IMR-90 (cell line): ENCODE data around the gene TOGARAM2. TPM values are rescaled to one million over a fixed set of nuclear protein-coding genes. Genes with fewer than 3 reads are reported as not detected.

Experiments
- ATAC-seq: fragments of 200-7000 bp; cut with Tn5 transposase; 2 replicates; pipeline ENCODE4 v1.9.1; 2020; ENCODE audit warnings: low read depth, mild to moderate bottlenecking, moderate library complexity
- BruUV-seq: library from RNA; stranded (reverse); fragments of 400-500 nt; replicated peaks from 2 replicates; lab custom pipeline; 2021; lab: Mats Ljungman, UMichigan
- CTCF ChIA-PET: fragments of 300-600 bp; formaldehyde crosslinking; extraction: SDS; loops from one replicate; lab custom pipeline; 2021; ENCODE audit warnings: antibody characterized with exemption; lab: Yijun Ruan, JAX
- POLR2A ChIA-PET: fragments of 300-600 bp; sonication (Branson Sonifier 250); formaldehyde crosslinking; loops from one replicate; lab custom pipeline; 2022; ENCODE audit warnings: antibody characterized with exemption; ENCODE audit not compliant: unreplicated experiment; lab: Charles Lee
- DNase-seq: peaks from one replicate; pipeline ENCODE4 v3.0.0; 2013
- H2AFZ ChIP-seq: replicated peaks from 2 replicates; pipeline ENCODE3; 2013; ENCODE audit warnings: low read length, mild to moderate bottlenecking; ENCODE audit not compliant: poor library complexity
- H2AK5ac ChIP-seq: 2 replicates; pipeline ENCODE4 v1.6.1; 2013; ENCODE audit warnings: low read depth, low read length, inconsistent platforms
- H2AK9ac ChIP-seq: replicated peaks from 2 replicates; pipeline ENCODE3; 2013; ENCODE audit warnings: mild to moderate bottlenecking, low read depth, low read length, moderate library complexity; ENCODE audit not compliant: poor library complexity
- H2BK120ac ChIP-seq: 2 replicates; pipeline ENCODE4 v1.6.1; 2013; ENCODE audit warnings: low read depth, low read length, inconsistent platforms
- H2BK15ac ChIP-seq: 3 replicates; pipeline ENCODE4 v1.6.1; 2013; ENCODE audit warnings: low read depth, low read length, inconsistent platforms
- H2BK20ac ChIP-seq: 2 replicates; pipeline ENCODE4 v1.6.1; 2013; ENCODE audit warnings: low read depth, mild to moderate bottlenecking, inconsistent platforms, low read length, moderate library complexity
- H2BK5ac ChIP-seq: 2 replicates; pipeline ENCODE4 v1.6.1; 2013; ENCODE audit warnings: mild to moderate bottlenecking, low read depth, low read length, inconsistent platforms; ENCODE audit not compliant: poor library complexity, severe bottlenecking
- H3K14ac ChIP-seq: replicated peaks from 2 replicates; pipeline ENCODE4 v1.6.1; 2013; ENCODE audit warnings: low read depth, low read length, inconsistent platforms
- H3K18ac ChIP-seq: 2 replicates; pipeline ENCODE4 v1.6.1; 2013; ENCODE audit warnings: low read depth, low read length, control low read depth
- H3K23ac ChIP-seq: 2 replicates; pipeline ENCODE4 v1.6.1; 2013; ENCODE audit warnings: low read depth, low read length, inconsistent platforms
- H3K27ac ChIP-seq: 2 replicates; pipeline ENCODE4 v1.5.1; 2013; ENCODE audit warnings: mild to moderate bottlenecking, control low read depth, low read length; ENCODE audit not compliant: insufficient read depth
- H3K27me3 ChIP-seq: 2 replicates; pipeline ENCODE4 v1.6.1; 2013; ENCODE audit warnings: low read length; ENCODE audit not compliant: control insufficient read depth, insufficient read depth
- H3K36me3 ChIP-seq: 2 replicates; pipeline ENCODE4 v1.6.1; 2013; ENCODE audit warnings: low read length, mixed read lengths; ENCODE audit not compliant: control insufficient read depth, insufficient read depth
- H3K4ac ChIP-seq: 2 replicates; pipeline ENCODE4 v1.6.1; 2013; ENCODE audit warnings: low read depth, low read length, inconsistent platforms
- H3K4me1 ChIP-seq: 2 replicates; pipeline ENCODE4 v1.6.1; 2013; ENCODE audit warnings: low read length, mixed read lengths; ENCODE audit not compliant: control insufficient read depth, insufficient read depth
- H3K4me2 ChIP-seq: 2 replicates; pipeline ENCODE4 v1.6.1; 2013; ENCODE audit warnings: low read depth, mild to moderate bottlenecking, control low read depth, low read length, moderate library complexity
- H3K4me3 ChIP-seq: 2 replicates; pipeline ENCODE4 v1.5.1; 2013; ENCODE audit warnings: low read depth, mild to moderate bottlenecking, control low read depth, low read length, moderate library complexity; ENCODE audit not compliant: insufficient read depth
- H3K56ac ChIP-seq: 2 replicates; pipeline ENCODE4 v1.6.1; 2013; ENCODE audit warnings: low read length, inconsistent platforms; ENCODE audit not compliant: insufficient read depth; ENCODE audit errors: extremely low read depth
- H3K79me1 ChIP-seq, 2 experiments: 2 replicates each; pipeline ENCODE4 v1.6.1; 2013; ENCODE audit warnings: low read length in 2 of 2, inconsistent platforms in 1 of 2, low read depth in 1 of 2
- H3K9ac ChIP-seq: 2 replicates; pipeline ENCODE4 v1.6.1; 2013; ENCODE audit warnings: low read depth, low read length, control low read depth
- H3K9me1 ChIP-seq: 2 replicates; pipeline ENCODE4 v1.6.1; 2013; ENCODE audit warnings: low read length, inconsistent platforms; ENCODE audit not compliant: insufficient read depth
- H3K9me3 ChIP-seq: 2 replicates; pipeline ENCODE4 v1.6.1; 2013; ENCODE audit warnings: low read length; ENCODE audit not compliant: control insufficient read depth, insufficient read depth
- H4K20me1 ChIP-seq: 2 replicates; pipeline ENCODE4 v1.6.1; 2013; ENCODE audit warnings: low read length, inconsistent platforms; ENCODE audit not compliant: insufficient read depth
- H4K5ac ChIP-seq: 2 replicates; pipeline ENCODE4 v1.6.1; 2013; ENCODE audit warnings: mild to moderate bottlenecking, low read depth, low read length, control low read depth
- H4K8ac ChIP-seq, 2 experiments: 2 replicates each; pipeline ENCODE4 v1.6.1; 2013; ENCODE audit warnings: low read depth in 2 of 2, low read length in 2 of 2, control low read depth in 1 of 2, inconsistent platforms in 1 of 2
- H4K91ac ChIP-seq: 2 replicates; pipeline ENCODE4 v1.6.1; 2013; ENCODE audit warnings: low read depth, low read length, inconsistent platforms; ENCODE audit not compliant: insufficient read depth
- BHLHE40 ChIP-seq: fragments of 150-350 bp; IDR thresholded peaks from 2 replicates; pipeline ENCODE4 v1.6.1; 2016; ENCODE audit warnings: mild to moderate bottlenecking, low read depth, low read length
- CEBPB ChIP-seq: IDR thresholded peaks from 2 replicates; pipeline ENCODE4 v1.6.1; 2012; ENCODE audit warnings: low read depth, low read length, improper control_type of control experiment
- CHD1 ChIP-seq: IDR thresholded peaks from 2 replicates; pipeline ENCODE4 v1.6.1; 2012; ENCODE audit warnings: low read depth, low read length, improper control_type of control experiment
- CTCF ChIP-seq: conservative IDR thresholded peaks from 2 replicates; pipeline ENCODE4 v1.5.1; 2012; ENCODE audit warnings: mild to moderate bottlenecking, low read depth, low read length, improper control_type of control experiment
- ELK1 ChIP-seq: fragments of 150-350 bp; IDR thresholded peaks from 2 replicates; pipeline ENCODE4 v1.6.1; 2016; ENCODE audit warnings: low read depth, mild to moderate bottlenecking, low read length, moderate library complexity, borderline replicate concordance
- FOS ChIP-seq: fragments of 150-350 bp; IDR thresholded peaks from 2 replicates; pipeline ENCODE4 v1.6.1; 2016; ENCODE audit warnings: low read depth, low read length
- MAFK ChIP-seq: IDR thresholded peaks from 2 replicates; pipeline ENCODE4 v1.6.1; 2012; ENCODE audit warnings: low read depth, low read length, improper control_type of control experiment
- MAZ ChIP-seq: IDR thresholded peaks from 2 replicates; pipeline ENCODE4 v1.6.1; 2012; ENCODE audit warnings: low read depth, mild to moderate bottlenecking, low read length, improper control_type of control experiment, moderate library complexity, borderline replicate concordance
- MXI1 ChIP-seq: IDR thresholded peaks from 2 replicates; pipeline ENCODE4 v1.6.1; 2012; ENCODE audit warnings: low read depth, mild to moderate bottlenecking, low read length, moderate library complexity, borderline replicate concordance
- NFE2L2 ChIP-seq: fragments of 150-350 bp; IDR thresholded peaks from 2 replicates; pipeline ENCODE4 v1.6.1; 2016; ENCODE audit warnings: low read depth, mild to moderate bottlenecking, low read length
- POLR2A ChIP-seq: IDR thresholded peaks from 2 replicates; pipeline ENCODE4 v1.6.1; 2012; ENCODE audit warnings: mild to moderate bottlenecking, low read depth, low read length
- RAD21 ChIP-seq: IDR thresholded peaks from 2 replicates; pipeline ENCODE4 v1.6.1; 2012; ENCODE audit warnings: low read length, improper control_type of control experiment
- RCOR1 ChIP-seq: IDR thresholded peaks from 2 replicates; pipeline ENCODE4 v1.6.1; 2012; ENCODE audit warnings: mild to moderate bottlenecking, low read length, improper control_type of control experiment; ENCODE audit not compliant: insufficient replicate concordance
- RFX5 ChIP-seq: IDR thresholded peaks from 2 replicates; pipeline ENCODE4 v1.8.0; 2012; ENCODE audit warnings: low read depth, mild to moderate bottlenecking, low read length, moderate library complexity
- SMC3 ChIP-seq: fragments of 150-350 bp; IDR thresholded peaks from 2 replicates; pipeline ENCODE4 v1.6.1; 2016; ENCODE audit warnings: low read depth, mild to moderate bottlenecking, antibody characterized with exemption, low read length, moderate library complexity
- USF2 ChIP-seq: fragments of 150-350 bp; IDR thresholded peaks from 2 replicates; pipeline ENCODE4 v1.6.1; 2017; ENCODE audit warnings: mild to moderate bottlenecking, antibody characterized with exemption, low read length, low read depth
- WGBS, 2 experiments: methylation state at CpG; one replicate each; pipeline versions ENCODE4 v1.1.5 to v1.1.7; 2013; ENCODE audit warnings: missing lambda C conversion rate in 2 of 2; ENCODE audit not compliant: insufficient read length in 1 of 2; ENCODE audit errors: extremely low coverage in 2 of 2; 5-methylcytosine and 5-hydroxymethylcytosine counted together
- dilution Hi-C: fragments of 300-500 bp; cut with HindIII; formaldehyde crosslinking; loops from one replicate; pipeline ENCODE4 v1.14.3; 2018; ENCODE audit warnings: low sequenced_read_pairs; ENCODE audit not compliant: unreplicated experiment
- in situ Hi-C: fragments of 300-500 bp; cut with MboI; formaldehyde crosslinking; loops from 3 replicates; pipeline ENCODE4 v1.14.3; 2019; ENCODE audit warnings: low sequenced_read_pairs, inconsistent platforms, mixed read lengths
- intact Hi-C: fragments of 100-400 bp; cut with micrococcal nuclease; formaldehyde crosslinking; loops from 2 replicates; pipeline ENCODE4 v1.10.0; 2022
- polyA plus RNA-seq, 3 experiments: library from polyadenylated mRNA; depleted of rRNA; stranded (reverse); fragments of >200 nt; gene quantifications; 2 replicates each; pipeline ENCODE4 v1.2.3, GENCODE V29; 2012; ENCODE audit warnings: low replicate concordance in 1 of 3
- total RNA-seq: library from RNA; depleted of rRNA; stranded (reverse); fragments of >200 nt; gene quantifications from 2 replicates; pipeline ENCODE4 v1.2.3, GENCODE V29; 2012

TOGARAM2 gene
- total and polyA plus RNA-seq, 2 of the 4 experiments (the other 2 are of a cell fraction), result under 0.01 to 0.38 TPM

- DNase-seq (no peak), ATAC-seq (no peak)
- Histone ChIP-seq H2BK120ac (no peak overlapping the region), H3K27ac (no peak overlapping the region), H4K20me1 (no peaks in the 10 kb centered on the region), H4K91ac (no peak overlapping the region), H3K4ac (no peak overlapping the region), H2AK9ac (no peak overlapping the region), H3K9me3 (no peaks in the 10 kb centered on the region), H3K23ac (no peak overlapping the region), H3K9ac (no peak overlapping the region), H2BK5ac (no peak overlapping the region), H3K4me2 (no peak overlapping the region), H2AFZ (no peak overlapping the region), H3K4me1 (peaks cover 7% of the 10 kb centered on the region; the same call in 1 of the 2 replicates), H2BK20ac (no peak overlapping the region), H2BK15ac (no peak overlapping the region), H3K79me1 (no peaks in the 10 kb centered on the region), H4K5ac (no peak overlapping the region), H3K56ac (no peak overlapping the region), H3K4me3 (no peak overlapping the region), H3K27me3 (peaks cover 14% of the 10 kb centered on the region), H3K36me3 (no peaks in the 10 kb centered on the region), H3K14ac (no peak overlapping the region), H2AK5ac (no peak overlapping the region), H3K9me1 (no peaks in the 10 kb centered on the region), H3K18ac (no peak overlapping the region), H4K8ac (no peak overlapping the region)
- ChIA-PET POLR2A (no interaction called here), CTCF (no interaction called here)
- TF ChIP-seq SMC3 (no peak), FOS (no peak), MAFK (no peak), USF2 (no peak), MXI1 (no peak), POLR2A (no peak), CHD1 (no peak), MAZ (no peak), RCOR1 (no peak), CTCF (no peak), RFX5 (no peak), NFE2L2 (no peak), ELK1 (no peak), BHLHE40 (no peak), RAD21 (no peak), CEBPB (no peak)
- WGBS, 2 experiments, result no CpG with 5 or more reads among the region's 3 CpGs
- BruUV-seq, result no TSS peak
- dilution Hi-C loops, result no loop called here
- intact Hi-C loops, result no loop called here
- in situ Hi-C loops, result no loop called here
These were observed 80.5 kb downstream of the TOGARAM2 start for GRCh38 chr2:29061616-29062015.
